Liver (tissue), 9 donors: ENCODE results near the gene SGSM1. TPM values are rescaled to one million over a fixed set of nuclear protein-coding genes. Genes with fewer than 3 reads are reported as not detected.
A peak's percentile ranks its signal among the peaks of the same experiment; 100 is the strongest.

Experiments
- DNase-seq: peaks from one replicate; pipeline ENCODE4 v3.0.0-alpha.2; 2017; ENCODE audit warnings: low spot score
- H3K27ac ChIP-seq, 2 donors: one replicate each; pipeline ENCODE4 v1.7.0; 2013; ENCODE audit warnings: inconsistent platforms in 2 of 2, low read length in 2 of 2, control low read depth in 1 of 2, low read depth in 1 of 2, mild to moderate bottlenecking in 1 of 2
- H3K27me3 ChIP-seq, 4 donors: one replicate each; pipeline versions ENCODE4 v1.6.1 to v1.7.0; 2013; ENCODE audit warnings: low read length in 3 of 4, inconsistent platforms in 1 of 4, mild to moderate bottlenecking in 1 of 4, moderate library complexity in 1 of 4; ENCODE audit not compliant: control insufficient read depth in 4 of 4, insufficient read depth in 4 of 4
- H3K36me3 ChIP-seq, 4 donors: one replicate each; pipeline versions ENCODE4 v1.6.1 to v1.7.0; 2013; ENCODE audit warnings: low read length in 3 of 4, mild to moderate bottlenecking in 3 of 4, low read depth in 1 of 4, moderate library complexity in 1 of 4; ENCODE audit not compliant: control insufficient read depth in 4 of 4, insufficient read depth in 3 of 4
- H3K4me1 ChIP-seq, 4 donors: one replicate each; pipeline versions ENCODE4 v1.6.1 to v1.7.0; 2013; ENCODE audit warnings: low read length in 3 of 4, mild to moderate bottlenecking in 3 of 4, moderate library complexity in 1 of 4; ENCODE audit not compliant: control insufficient read depth in 4 of 4, insufficient read depth in 4 of 4
- H3K4me3 ChIP-seq, 3 donors: one replicate each; pipeline versions ENCODE4 v1.6.1 to v1.7.0; 2013; ENCODE audit warnings: low read length in 3 of 3, control low read depth in 1 of 3, low read depth in 1 of 3, mild to moderate bottlenecking in 1 of 3
- H3K9ac ChIP-seq, 2 donors: one replicate each; pipeline ENCODE4 v1.7.0; 2013; ENCODE audit warnings: low read length in 2 of 2, mild to moderate bottlenecking in 2 of 2, moderate library complexity in 2 of 2, control low read depth in 1 of 2, low read depth in 1 of 2
- H3K9me3 ChIP-seq, 4 donors: one replicate each; pipeline versions ENCODE4 v1.6.1 to v1.7.0; 2013; ENCODE audit warnings: low read length in 3 of 4; ENCODE audit not compliant: control insufficient read depth in 4 of 4
- FOXA2 ChIP-seq: IDR thresholded peaks from 2 replicates; pipeline ENCODE4 v1.6.1; 2016; ENCODE audit warnings: antibody characterized with exemption
- GABPA ChIP-seq, 2 donors: IDR thresholded peaks in 1 of 2; conservative IDR thresholded peaks in 1 of 2; 2 replicates each; pipeline ENCODE4 v1.6.1; 2016; ENCODE audit warnings: antibody characterized with exemption in 2 of 2, mild to moderate bottlenecking in 1 of 2, moderate library complexity in 1 of 2
- HNF4A ChIP-seq, 2 donors: conservative IDR thresholded peaks; 2 replicates each; pipeline ENCODE4 v1.6.1; 2016; ENCODE audit warnings: antibody characterized with exemption in 2 of 2, mild to moderate bottlenecking in 2 of 2
- JUND ChIP-seq, 2 donors: IDR thresholded peaks; 2 replicates each; pipeline ENCODE4 v1.6.1; 2016; ENCODE audit warnings: antibody characterized with exemption in 2 of 2
- NR2F2 ChIP-seq: IDR thresholded peaks from 2 replicates; pipeline ENCODE4 v1.6.1; 2016; ENCODE audit warnings: antibody characterized with exemption
- RAD21 ChIP-seq, 2 donors: IDR thresholded peaks; 2 replicates each; pipeline ENCODE4 v1.6.1; 2016; ENCODE audit warnings: antibody characterized with exemption in 2 of 2, mild to moderate bottlenecking in 2 of 2
- RXRA ChIP-seq, 2 donors: IDR thresholded peaks; 2 replicates each; pipeline ENCODE4 v1.6.1; 2017 to 2018; ENCODE audit warnings: antibody characterized with exemption in 2 of 2, mild to moderate bottlenecking in 1 of 2
- TAF1 ChIP-seq: conservative IDR thresholded peaks from 2 replicates; pipeline ENCODE4 v1.6.1; 2016; ENCODE audit warnings: antibody characterized with exemption, mild to moderate bottlenecking
- WGBS: extraction: QIAGEN DNeasy Blood & Tissue Kit; methylation state at CpG from one replicate; pipeline ENCODE4 v1.1.7; 2013; 5-methylcytosine and 5-hydroxymethylcytosine counted together
- polyA plus RNA-seq, 2 donors: library from polyadenylated mRNA; stranded (reverse) in 1 of 2; unstranded in 1 of 2; fragments of 200-250 nt in 1 of 2; fragments of >200 nt in 1 of 2; fragmentation: Nextera tagmentation in 1 of 2; extraction: Ambion mirVana in 1 of 2; gene quantifications; one replicate each; pipeline versions ENCODE4 v1.2.1 to v1.2.3, GENCODE V29; 2013 to 2015
- total RNA-seq, 2 donors: library from RNA; depleted of rRNA; stranded (reverse); fragments of >200 nt; gene quantifications; one replicate each; pipeline ENCODE4 v1.2.3, GENCODE V29; 2014
- TF ChIP-seq, protein P1 (sequence below): IDR thresholded peaks from 2 replicates; pipeline ENCODE4 v1.6.1; 2016; ENCODE audit warnings: antibody characterized with exemption, mild to moderate bottlenecking
- TF ChIP-seq, protein P2 (sequence below): fragments of 150-350 bp; IDR thresholded peaks from 2 replicates; pipeline ENCODE4 v1.5.1; 2017; ENCODE audit warnings: improper control_type of control experiment, low read depth, low read length; ENCODE audit not compliant: missing input control
- donor health status: healthy.
- donor health status: healthy.
- donor health status: healthy.
- donor health status: healthy.
- donor health status: healthy.

Gene SGSM1
- total and polyA plus RNA-seq, 4 donors: 0.08 to 0.51 (median 0.21) TPM

GRCh38 chr22:24765166-24765565, 40.8 kb upstream of the SGSM1 start:
- 67% methylated on average over 5 of the region's 5 CpGs for WGBS
- TF ChIP-seq, protein P1, sequence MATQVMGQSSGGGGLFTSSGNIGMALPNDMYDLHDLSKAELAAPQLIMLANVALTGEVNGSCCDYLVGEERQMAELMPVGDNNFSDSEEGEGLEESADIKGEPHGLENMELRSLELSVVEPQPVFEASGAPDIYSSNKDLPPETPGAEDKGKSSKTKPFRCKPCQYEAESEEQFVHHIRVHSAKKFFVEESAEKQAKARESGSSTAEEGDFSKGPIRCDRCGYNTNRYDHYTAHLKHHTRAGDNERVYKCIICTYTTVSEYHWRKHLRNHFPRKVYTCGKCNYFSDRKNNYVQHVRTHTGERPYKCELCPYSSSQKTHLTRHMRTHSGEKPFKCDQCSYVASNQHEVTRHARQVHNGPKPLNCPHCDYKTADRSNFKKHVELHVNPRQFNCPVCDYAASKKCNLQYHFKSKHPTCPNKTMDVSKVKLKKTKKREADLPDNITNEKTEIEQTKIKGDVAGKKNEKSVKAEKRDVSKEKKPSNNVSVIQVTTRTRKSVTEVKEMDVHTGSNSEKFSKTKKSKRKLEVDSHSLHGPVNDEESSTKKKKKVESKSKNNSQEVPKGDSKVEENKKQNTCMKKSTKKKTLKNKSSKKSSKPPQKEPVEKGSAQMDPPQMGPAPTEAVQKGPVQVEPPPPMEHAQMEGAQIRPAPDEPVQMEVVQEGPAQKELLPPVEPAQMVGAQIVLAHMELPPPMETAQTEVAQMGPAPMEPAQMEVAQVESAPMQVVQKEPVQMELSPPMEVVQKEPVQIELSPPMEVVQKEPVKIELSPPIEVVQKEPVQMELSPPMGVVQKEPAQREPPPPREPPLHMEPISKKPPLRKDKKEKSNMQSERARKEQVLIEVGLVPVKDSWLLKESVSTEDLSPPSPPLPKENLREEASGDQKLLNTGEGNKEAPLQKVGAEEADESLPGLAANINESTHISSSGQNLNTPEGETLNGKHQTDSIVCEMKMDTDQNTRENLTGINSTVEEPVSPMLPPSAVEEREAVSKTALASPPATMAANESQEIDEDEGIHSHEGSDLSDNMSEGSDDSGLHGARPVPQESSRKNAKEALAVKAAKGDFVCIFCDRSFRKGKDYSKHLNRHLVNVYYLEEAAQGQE: no peak
- TF ChIP-seq GABPA (IDR thresholded peaks at IDR 0.05 in 1 of 2, conservative IDR thresholded peaks at IDR 0.05 in 1 of 2) (no peak), NR2F2 (no peak), JUND (IDR thresholded peaks at IDR 0.05) (no peak), FOXA2 (no peak), RAD21 (IDR thresholded peaks at IDR 0.05) (no peak), HNF4A (conservative IDR thresholded peaks at IDR 0.05) (no peak), RXRA (IDR thresholded peaks at IDR 0.05) (no peak), TAF1 (no peak)
- no peak for DNase-seq

GRCh38 chr22:24768537-24769374, 37.3 kb upstream of the SGSM1 start:
- H3K9me3 ChIP-seq: no peaks in the 10 kb centered on the region
- no peak overlapping the region for H3K9ac ChIP-seq
- H3K4me3 ChIP-seq: no peak overlapping the region
- no peak for TF ChIP-seq FOXA2
- TF ChIP-seq, protein P2, sequence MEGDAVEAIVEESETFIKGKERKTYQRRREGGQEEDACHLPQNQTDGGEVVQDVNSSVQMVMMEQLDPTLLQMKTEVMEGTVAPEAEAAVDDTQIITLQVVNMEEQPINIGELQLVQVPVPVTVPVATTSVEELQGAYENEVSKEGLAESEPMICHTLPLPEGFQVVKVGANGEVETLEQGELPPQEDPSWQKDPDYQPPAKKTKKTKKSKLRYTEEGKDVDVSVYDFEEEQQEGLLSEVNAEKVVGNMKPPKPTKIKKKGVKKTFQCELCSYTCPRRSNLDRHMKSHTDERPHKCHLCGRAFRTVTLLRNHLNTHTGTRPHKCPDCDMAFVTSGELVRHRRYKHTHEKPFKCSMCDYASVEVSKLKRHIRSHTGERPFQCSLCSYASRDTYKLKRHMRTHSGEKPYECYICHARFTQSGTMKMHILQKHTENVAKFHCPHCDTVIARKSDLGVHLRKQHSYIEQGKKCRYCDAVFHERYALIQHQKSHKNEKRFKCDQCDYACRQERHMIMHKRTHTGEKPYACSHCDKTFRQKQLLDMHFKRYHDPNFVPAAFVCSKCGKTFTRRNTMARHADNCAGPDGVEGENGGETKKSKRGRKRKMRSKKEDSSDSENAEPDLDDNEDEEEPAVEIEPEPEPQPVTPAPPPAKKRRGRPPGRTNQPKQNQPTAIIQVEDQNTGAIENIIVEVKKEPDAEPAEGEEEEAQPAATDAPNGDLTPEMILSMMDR: peak; percentile 82
- peak; percentile 93 to 94 for TF ChIP-seq RAD21 (IDR thresholded peaks at IDR 0.05)
- WGBS: 51% methylated on average over 8 of the region's 8 CpGs
- no peaks in the 10 kb centered on the region for H3K36me3 ChIP-seq
- peak; percentile 54 for DNase-seq
- no peaks in the 10 kb centered on the region for H3K27me3 ChIP-seq
- H3K4me1 ChIP-seq: no peaks in the 10 kb centered on the region
- H3K27ac ChIP-seq: no peak overlapping the region

More at GRCh38 chr22:24765166-24765565, 40.8 kb upstream of the SGSM1 start:
- no peak overlapping the region for H3K4me3 ChIP-seq
- H3K27ac ChIP-seq: no peak overlapping the region
- H3K36me3 ChIP-seq: no peaks in the 10 kb centered on the region
- no peaks in the 10 kb centered on the region for H3K9me3 ChIP-seq
- H3K9ac ChIP-seq: no peak overlapping the region
- no peaks in the 10 kb centered on the region for H3K27me3 ChIP-seq
- no peaks in the 10 kb centered on the region for H3K4me1 ChIP-seq
